Stimulated activated CD4-positive, alpha-beta T cell treated with anti-CD3 and anti-CD28 coated beads, Interleukin-12 subunit alpha, Interleukin-12 subunit beta, amount 100 ng/mL, for 4 hours (primary cell): ENCODE results near the gene LGALS7B.
"Not testable (repeated sequence)": the region's sequence is repeated elsewhere in the genome, so short reads cannot be mapped to it uniquely, and the experiment has no call there.

Experiments used
- DNase-seq: peaks from one replicate; pipeline ENCODE4 v3.0.0-alpha.2; 2020

The LGALS7B gene

GRCh38 chr19:38825936-38826335 is 36.9 kb downstream of the LGALS7B start:
- not testable (repeated sequence) for DNase-seq

- no peak for DNase-seq
Observed at GRCh38 chr19:38826856-38827551, 38.0 kb downstream of the LGALS7B start.

GRCh38 chr19:38829203-38829602 is 40.2 kb downstream of the LGALS7B start:
- not testable (repeated sequence) for DNase-seq

- DNase-seq: no peak
Observed at GRCh38 chr19:38830039-38830733, 41.2 kb downstream of the LGALS7B start.

GRCh38 chr19:38831142-38831605 is 42.2 kb downstream of the LGALS7B start:
- peak; percentile 28 for DNase-seq

- no peak for DNase-seq
Observed at GRCh38 chr19:38833092-38833425, 44.1 kb downstream of the LGALS7B start.

- DNase-seq: no peak
Observed at GRCh38 chr19:38834104-38834490, 45.1 kb downstream of the LGALS7B start.

GRCh38 chr19:38834590-38834989 is 45.6 kb downstream of the LGALS7B start:
- DNase-seq: no peak

GRCh38 chr19:38836159-38836982 is 47.4 kb downstream of the LGALS7B start:
- DNase-seq: no peak

GRCh38 chr19:38836983-38837626 is 48.1 kb downstream of the LGALS7B start:
- DNase-seq: no peak

GRCh38 chr19:38837656-38838121 is 48.7 kb downstream of the LGALS7B start:
- DNase-seq: no peak

- DNase-seq: peak; percentile 55
Observed at GRCh38 chr19:38838208-38838985, 49.4 kb downstream of the LGALS7B start.

GRCh38 chr19:38838986-38839761 is 50.2 kb downstream of the LGALS7B start:
- no peak for DNase-seq

- no peak for DNase-seq
Observed at GRCh38 chr19:38839816-38840582, 51.0 kb downstream of the LGALS7B start.

GRCh38 chr19:38840583-38840968 is 51.6 kb downstream of the LGALS7B start:
- DNase-seq: no peak
